GM23338 (cell line): ENCODE measurements around the gene HVCN1. TPM values are rescaled to one million over a fixed set of nuclear protein-coding genes. Genes with fewer than 3 reads are reported as not detected.

Experiments
- ATAC-seq: fragments of 200-7000 bp; cut with Tn5 transposase; 3 replicates; pipeline ENCODE4 v1.9.1; 2020
- DNase-seq: peaks from one replicate; pipeline ENCODE4 v3.0.0-alpha.2; 2015; ENCODE audit warnings: low spot score
- H2AFZ ChIP-seq: fragments of 200-600 bp; sonication (generic); 2 replicates; pipeline ENCODE4 v1.8.0; 2016; ENCODE audit warnings: antibody characterized with exemption, mild to moderate bottlenecking, moderate library complexity
- H3F3A ChIP-seq: fragments of 200-600 bp; sonication (generic); replicated peaks from 2 replicates; pipeline ENCODE4 v1.8.0; 2017; ENCODE audit warnings: antibody characterized with exemption, mixed run types, low read depth
- H3K27ac ChIP-seq: fragments of 200-600 bp; sonication (generic); 2 replicates; pipeline ENCODE4 v1.6.1; 2016; ENCODE audit warnings: low read depth
- H3K27me3 ChIP-seq: fragments of 200-600 bp; sonication (generic); 2 replicates; pipeline ENCODE4 v1.8.0; 2016; ENCODE audit warnings: mild to moderate bottlenecking, mixed run types, moderate library complexity; ENCODE audit not compliant: insufficient read depth
- H3K36me3 ChIP-seq: fragments of 200-600 bp; sonication (generic); 2 replicates; pipeline ENCODE4 v1.8.0; 2016; ENCODE audit warnings: mild to moderate bottlenecking; ENCODE audit not compliant: insufficient read depth
- H3K4me1 ChIP-seq: fragments of 200-600 bp; sonication (generic); 2 replicates; pipeline ENCODE4 v1.8.0; 2016; ENCODE audit warnings: mild to moderate bottlenecking, moderate library complexity; ENCODE audit not compliant: insufficient read depth
- H3K4me2 ChIP-seq: fragments of 200-600 bp; sonication (generic); 2 replicates; pipeline ENCODE4 v1.7.1; 2017; ENCODE audit warnings: mixed run types
- H3K4me3 ChIP-seq: fragments of 200-600 bp; sonication (generic); 2 replicates; pipeline ENCODE4 v1.6.1; 2016; ENCODE audit warnings: mixed run types
- H3K79me2 ChIP-seq: fragments of 200-600 bp; sonication (generic); replicated peaks from 2 replicates; pipeline ENCODE4 v1.8.0; 2017; ENCODE audit warnings: mild to moderate bottlenecking; ENCODE audit not compliant: insufficient read depth
- H3K9me2 ChIP-seq: fragments of 200-600 bp; sonication (generic); 2 replicates; pipeline ENCODE4 v1.8.0; 2017; ENCODE audit not compliant: insufficient read depth
- H4K20me1 ChIP-seq: fragments of 200-600 bp; sonication (generic); replicated peaks from 2 replicates; pipeline ENCODE4 v1.8.0; 2017; ENCODE audit warnings: mild to moderate bottlenecking; ENCODE audit not compliant: insufficient read depth
- H3K27ac Mint-ChIP-seq: 2 replicates; pipeline ENCODE4 v1.8.0; 2020; ENCODE audit warnings: inconsistent platforms, mild to moderate bottlenecking, moderate library complexity, mixed read lengths
- H3K27me3 Mint-ChIP-seq: 3 replicates; pipeline ENCODE4 v1.8.0; 2022; ENCODE audit warnings: low read depth, mild to moderate bottlenecking, moderate library complexity, mixed read lengths, inconsistent platforms; ENCODE audit not compliant: insufficient read depth, poor library complexity
- H3K36me3 Mint-ChIP-seq: 3 replicates; pipeline ENCODE4 v1.8.0; 2021; ENCODE audit warnings: low read depth, mild to moderate bottlenecking, inconsistent platforms, moderate library complexity, mixed read lengths
- H3K4me1 Mint-ChIP-seq: 3 replicates; pipeline ENCODE4 v1.8.0; 2020; ENCODE audit warnings: mild to moderate bottlenecking, inconsistent platforms, mixed read lengths
- H3K4me3 Mint-ChIP-seq: 3 replicates; pipeline ENCODE4 v1.8.0; 2021; ENCODE audit warnings: moderate library complexity, mild to moderate bottlenecking, inconsistent platforms, mixed read lengths
- H3K9me3 Mint-ChIP-seq: 3 replicates; pipeline ENCODE4 v1.8.0; 2020; ENCODE audit warnings: moderate library complexity, mild to moderate bottlenecking, inconsistent platforms, mixed read lengths
- CREB1 ChIP-seq: fragments of 250-450 bp; sonication (Bioruptor Pico); IDR thresholded peaks from 2 replicates; pipeline ENCODE4 v1.5.0; 2020; ENCODE audit warnings: low read depth, mild to moderate bottlenecking, moderate library complexity
- EZH2 ChIP-seq: fragments of 200-600 bp; sonication (generic); IDR thresholded peaks from one replicate; pipeline ENCODE4 v1.8.0; 2017; ENCODE audit warnings: antibody characterized with exemption, mild to moderate bottlenecking, low read depth; ENCODE audit not compliant: unreplicated experiment
- EZH2phosphoT487 ChIP-seq: fragments of 200-600 bp; sonication (generic); IDR thresholded peaks from one replicate; pipeline ENCODE4 v1.8.1; 2018; ENCODE audit warnings: antibody characterized with exemption; ENCODE audit not compliant: unreplicated experiment
- JUNB ChIP-seq: IDR thresholded peaks from one replicate; pipeline ENCODE4 v1.6.1; 2016; ENCODE audit warnings: antibody characterized with exemption; ENCODE audit not compliant: unreplicated experiment
- NANOG ChIP-seq: IDR thresholded peaks from 2 replicates; pipeline ENCODE4 v1.6.1; 2016; ENCODE audit warnings: antibody characterized with exemption, borderline replicate concordance
- POLR2AphosphoS5 ChIP-seq: IDR thresholded peaks from 2 replicates; pipeline ENCODE4 v1.6.1; 2016; ENCODE audit warnings: antibody characterized with exemption, low read depth
- STAT1 ChIP-seq: IDR thresholded peaks from one replicate; pipeline ENCODE4 v1.6.1; 2016; ENCODE audit warnings: antibody characterized with exemption; ENCODE audit not compliant: unreplicated experiment
- ZNF114 ChIP-seq: fragments of 250-450 bp; sonication (Bioruptor Pico); IDR thresholded peaks from 2 replicates; pipeline ENCODE4 v1.5.0; 2020; ENCODE audit warnings: mild to moderate bottlenecking, moderate library complexity
- ZNF331 ChIP-seq: fragments of 250-450 bp; sonication (Bioruptor Pico); IDR thresholded peaks from 2 replicates; pipeline ENCODE4 v1.5.0; 2020; ENCODE audit warnings: low read depth, mild to moderate bottlenecking, moderate library complexity
- polyA plus RNA-seq: library from polyadenylated mRNA; unstranded; fragments of >200 nt; fragmentation: Nextera tagmentation; extraction: Ambion mirVana; gene quantifications from 2 replicates; pipeline ENCODE4 v1.2.1, GENCODE V29; 2016
- total RNA-seq: library from RNA; depleted of rRNA; stranded (reverse); fragments of >200 nt; shearing (Covaris generic); gene quantifications from 2 replicates; pipeline ENCODE4 v1.2.3, GENCODE V29; 2014
- TF ChIP-seq, protein P1 (sequence below): fragments of 250-450 bp; sonication (Bioruptor Pico); IDR thresholded peaks from 2 replicates; pipeline ENCODE4 v1.5.0; 2020; ENCODE audit warnings: mild to moderate bottlenecking, moderate library complexity
- TF ChIP-seq, protein P2 (sequence below): IDR thresholded peaks from 2 replicates; pipeline ENCODE4 v1.6.1; 2016; ENCODE audit warnings: antibody characterized with exemption
- TF ChIP-seq, protein P3 (sequence below): IDR thresholded peaks from one replicate; pipeline ENCODE4 v1.6.1; 2018; ENCODE audit warnings: antibody characterized with exemption; ENCODE audit not compliant: unreplicated experiment
- TF ChIP-seq, protein P4 (sequence below), 2 experiments: fragments of 200-600 bp in 1 of 2; sonication (generic) in 1 of 2; conservative IDR thresholded peaks; 2 replicates each; pipeline versions ENCODE4 v1.5.1 to v1.6.1; 2016 to 2017; ENCODE audit warnings: antibody characterized with exemption in 2 of 2, low read depth in 2 of 2, mild to moderate bottlenecking in 2 of 2, moderate library complexity in 1 of 2

Gene HVCN1
- total and polyA plus RNA-seq, 2 experiments from 2014 or later: 10.4 to 10.7 TPM

DNA sequence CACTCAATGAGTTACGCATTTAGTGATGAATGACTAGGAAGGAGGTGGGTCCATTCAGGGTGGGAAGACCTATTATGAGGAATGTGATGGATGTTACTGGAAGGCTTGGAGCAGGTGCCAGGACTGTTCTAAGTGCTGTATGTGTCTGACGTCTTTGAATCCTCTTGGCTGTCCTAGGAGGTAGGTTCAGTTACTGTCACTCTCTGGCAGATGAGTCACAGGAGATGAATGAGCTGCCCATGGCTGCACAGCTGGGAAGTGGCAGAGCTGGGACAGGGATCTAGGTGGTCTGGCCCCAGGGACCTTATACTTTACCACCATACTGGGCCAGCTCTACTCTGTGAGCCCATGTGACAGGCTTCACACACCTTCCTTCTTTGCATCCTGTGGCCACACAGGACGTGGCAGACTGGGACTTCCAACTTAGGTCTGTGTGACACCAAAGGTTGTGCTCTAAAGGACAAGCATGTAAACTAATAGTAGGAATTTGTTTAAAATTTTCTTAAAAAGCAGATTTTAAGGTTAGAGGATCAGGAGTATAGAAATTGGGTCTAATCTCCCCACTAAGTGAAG lies 51.0 kb downstream of the HVCN1 start:
- Mint-ChIP-seq H3K36me3 (no peaks in the 10 kb centered on the region), H3K4me1 (peaks cover 8% of the 10 kb centered on the region), H3K4me3 (no peak overlapping the region), H3K27ac (no peak overlapping the region), H3K9me3 (no peaks in the 10 kb centered on the region), H3K27me3 (peaks cover 6% of the 10 kb centered on the region)
- H3K9me2 ChIP-seq: no peaks in the 10 kb centered on the region
- TF ChIP-seq, protein P1, sequence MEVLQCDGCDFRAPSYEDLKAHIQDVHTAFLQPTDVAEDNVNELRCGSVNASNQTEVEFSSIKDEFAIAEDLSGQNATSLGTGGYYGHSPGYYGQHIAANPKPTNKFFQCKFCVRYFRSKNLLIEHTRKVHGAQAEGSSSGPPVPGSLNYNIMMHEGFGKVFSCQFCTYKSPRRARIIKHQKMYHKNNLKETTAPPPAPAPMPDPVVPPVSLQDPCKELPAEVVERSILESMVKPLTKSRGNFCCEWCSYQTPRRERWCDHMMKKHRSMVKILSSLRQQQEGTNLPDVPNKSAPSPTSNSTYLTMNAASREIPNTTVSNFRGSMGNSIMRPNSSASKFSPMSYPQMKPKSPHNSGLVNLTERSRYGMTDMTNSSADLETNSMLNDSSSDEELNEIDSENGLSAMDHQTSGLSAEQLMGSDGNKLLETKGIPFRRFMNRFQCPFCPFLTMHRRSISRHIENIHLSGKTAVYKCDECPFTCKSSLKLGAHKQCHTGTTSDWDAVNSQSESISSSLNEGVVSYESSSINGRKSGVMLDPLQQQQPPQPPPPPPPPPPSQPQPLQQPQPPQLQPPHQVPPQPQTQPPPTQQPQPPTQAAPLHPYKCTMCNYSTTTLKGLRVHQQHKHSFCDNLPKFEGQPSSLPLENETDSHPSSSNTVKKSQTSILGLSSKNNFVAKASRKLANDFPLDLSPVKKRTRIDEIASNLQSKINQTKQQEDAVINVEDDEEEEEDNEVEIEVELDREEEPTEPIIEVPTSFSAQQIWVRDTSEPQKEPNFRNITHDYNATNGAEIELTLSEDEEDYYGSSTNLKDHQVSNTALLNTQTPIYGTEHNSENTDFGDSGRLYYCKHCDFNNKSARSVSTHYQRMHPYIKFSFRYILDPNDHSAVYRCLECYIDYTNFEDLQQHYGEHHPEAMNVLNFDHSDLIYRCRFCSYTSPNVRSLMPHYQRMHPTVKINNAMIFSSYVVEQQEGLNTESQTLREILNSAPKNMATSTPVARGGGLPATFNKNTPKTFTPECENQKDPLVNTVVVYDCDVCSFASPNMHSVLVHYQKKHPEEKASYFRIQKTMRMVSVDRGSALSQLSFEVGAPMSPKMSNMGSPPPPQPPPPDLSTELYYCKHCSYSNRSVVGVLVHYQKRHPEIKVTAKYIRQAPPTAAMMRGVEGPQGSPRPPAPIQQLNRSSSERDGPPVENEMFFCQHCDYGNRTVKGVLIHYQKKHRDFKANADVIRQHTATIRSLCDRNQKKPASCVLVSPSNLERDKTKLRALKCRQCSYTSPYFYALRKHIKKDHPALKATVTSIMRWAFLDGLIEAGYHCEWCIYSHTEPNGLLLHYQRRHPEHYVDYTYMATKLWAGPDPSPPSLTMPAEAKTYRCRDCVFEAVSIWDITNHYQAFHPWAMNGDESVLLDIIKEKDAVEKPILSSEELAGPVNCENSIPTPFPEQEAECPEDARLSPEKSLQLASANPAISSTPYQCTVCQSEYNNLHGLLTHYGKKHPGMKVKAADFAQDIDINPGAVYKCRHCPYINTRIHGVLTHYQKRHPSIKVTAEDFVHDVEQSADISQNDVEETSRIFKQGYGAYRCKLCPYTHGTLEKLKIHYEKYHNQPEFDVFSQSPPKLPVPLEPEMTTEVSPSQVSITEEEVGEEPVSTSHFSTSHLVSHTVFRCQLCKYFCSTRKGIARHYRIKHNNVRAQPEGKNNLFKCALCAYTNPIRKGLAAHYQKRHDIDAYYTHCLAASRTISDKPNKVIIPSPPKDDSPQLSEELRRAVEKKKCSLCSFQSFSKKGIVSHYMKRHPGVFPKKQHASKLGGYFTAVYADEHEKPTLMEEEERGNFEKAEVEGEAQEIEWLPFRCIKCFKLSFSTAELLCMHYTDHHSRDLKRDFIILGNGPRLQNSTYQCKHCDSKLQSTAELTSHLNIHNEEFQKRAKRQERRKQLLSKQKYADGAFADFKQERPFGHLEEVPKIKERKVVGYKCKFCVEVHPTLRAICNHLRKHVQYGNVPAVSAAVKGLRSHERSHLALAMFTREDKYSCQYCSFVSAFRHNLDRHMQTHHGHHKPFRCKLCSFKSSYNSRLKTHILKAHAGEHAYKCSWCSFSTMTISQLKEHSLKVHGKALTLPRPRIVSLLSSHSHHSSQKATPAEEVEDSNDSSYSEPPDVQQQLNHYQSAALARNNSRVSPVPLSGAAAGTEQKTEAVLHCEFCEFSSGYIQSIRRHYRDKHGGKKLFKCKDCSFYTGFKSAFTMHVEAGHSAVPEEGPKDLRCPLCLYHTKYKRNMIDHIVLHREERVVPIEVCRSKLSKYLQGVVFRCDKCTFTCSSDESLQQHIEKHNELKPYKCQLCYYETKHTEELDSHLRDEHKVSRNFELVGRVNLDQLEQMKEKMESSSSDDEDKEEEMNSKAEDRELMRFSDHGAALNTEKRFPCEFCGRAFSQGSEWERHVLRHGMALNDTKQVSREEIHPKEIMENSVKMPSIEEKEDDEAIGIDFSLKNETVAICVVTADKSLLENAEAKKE (CRISPR knock-in tag): no peak
- TF ChIP-seq ZNF114 (CRISPR knock-in tag) (no peak), ZNF331 (CRISPR knock-in tag) (no peak), EZH2phosphoT487 (no peak), NANOG (no peak), JUNB (no peak), CREB1 (CRISPR knock-in tag) (no peak), STAT1 (no peak), POLR2AphosphoS5 (no peak), EZH2 (no peak)
- TF ChIP-seq, protein P2, sequence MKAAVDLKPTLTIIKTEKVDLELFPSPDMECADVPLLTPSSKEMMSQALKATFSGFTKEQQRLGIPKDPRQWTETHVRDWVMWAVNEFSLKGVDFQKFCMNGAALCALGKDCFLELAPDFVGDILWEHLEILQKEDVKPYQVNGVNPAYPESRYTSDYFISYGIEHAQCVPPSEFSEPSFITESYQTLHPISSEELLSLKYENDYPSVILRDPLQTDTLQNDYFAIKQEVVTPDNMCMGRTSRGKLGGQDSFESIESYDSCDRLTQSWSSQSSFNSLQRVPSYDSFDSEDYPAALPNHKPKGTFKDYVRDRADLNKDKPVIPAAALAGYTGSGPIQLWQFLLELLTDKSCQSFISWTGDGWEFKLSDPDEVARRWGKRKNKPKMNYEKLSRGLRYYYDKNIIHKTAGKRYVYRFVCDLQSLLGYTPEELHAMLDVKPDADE: no peak
- TF ChIP-seq, protein P3, sequence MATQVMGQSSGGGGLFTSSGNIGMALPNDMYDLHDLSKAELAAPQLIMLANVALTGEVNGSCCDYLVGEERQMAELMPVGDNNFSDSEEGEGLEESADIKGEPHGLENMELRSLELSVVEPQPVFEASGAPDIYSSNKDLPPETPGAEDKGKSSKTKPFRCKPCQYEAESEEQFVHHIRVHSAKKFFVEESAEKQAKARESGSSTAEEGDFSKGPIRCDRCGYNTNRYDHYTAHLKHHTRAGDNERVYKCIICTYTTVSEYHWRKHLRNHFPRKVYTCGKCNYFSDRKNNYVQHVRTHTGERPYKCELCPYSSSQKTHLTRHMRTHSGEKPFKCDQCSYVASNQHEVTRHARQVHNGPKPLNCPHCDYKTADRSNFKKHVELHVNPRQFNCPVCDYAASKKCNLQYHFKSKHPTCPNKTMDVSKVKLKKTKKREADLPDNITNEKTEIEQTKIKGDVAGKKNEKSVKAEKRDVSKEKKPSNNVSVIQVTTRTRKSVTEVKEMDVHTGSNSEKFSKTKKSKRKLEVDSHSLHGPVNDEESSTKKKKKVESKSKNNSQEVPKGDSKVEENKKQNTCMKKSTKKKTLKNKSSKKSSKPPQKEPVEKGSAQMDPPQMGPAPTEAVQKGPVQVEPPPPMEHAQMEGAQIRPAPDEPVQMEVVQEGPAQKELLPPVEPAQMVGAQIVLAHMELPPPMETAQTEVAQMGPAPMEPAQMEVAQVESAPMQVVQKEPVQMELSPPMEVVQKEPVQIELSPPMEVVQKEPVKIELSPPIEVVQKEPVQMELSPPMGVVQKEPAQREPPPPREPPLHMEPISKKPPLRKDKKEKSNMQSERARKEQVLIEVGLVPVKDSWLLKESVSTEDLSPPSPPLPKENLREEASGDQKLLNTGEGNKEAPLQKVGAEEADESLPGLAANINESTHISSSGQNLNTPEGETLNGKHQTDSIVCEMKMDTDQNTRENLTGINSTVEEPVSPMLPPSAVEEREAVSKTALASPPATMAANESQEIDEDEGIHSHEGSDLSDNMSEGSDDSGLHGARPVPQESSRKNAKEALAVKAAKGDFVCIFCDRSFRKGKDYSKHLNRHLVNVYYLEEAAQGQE: no peak
- TF ChIP-seq, protein P4, sequence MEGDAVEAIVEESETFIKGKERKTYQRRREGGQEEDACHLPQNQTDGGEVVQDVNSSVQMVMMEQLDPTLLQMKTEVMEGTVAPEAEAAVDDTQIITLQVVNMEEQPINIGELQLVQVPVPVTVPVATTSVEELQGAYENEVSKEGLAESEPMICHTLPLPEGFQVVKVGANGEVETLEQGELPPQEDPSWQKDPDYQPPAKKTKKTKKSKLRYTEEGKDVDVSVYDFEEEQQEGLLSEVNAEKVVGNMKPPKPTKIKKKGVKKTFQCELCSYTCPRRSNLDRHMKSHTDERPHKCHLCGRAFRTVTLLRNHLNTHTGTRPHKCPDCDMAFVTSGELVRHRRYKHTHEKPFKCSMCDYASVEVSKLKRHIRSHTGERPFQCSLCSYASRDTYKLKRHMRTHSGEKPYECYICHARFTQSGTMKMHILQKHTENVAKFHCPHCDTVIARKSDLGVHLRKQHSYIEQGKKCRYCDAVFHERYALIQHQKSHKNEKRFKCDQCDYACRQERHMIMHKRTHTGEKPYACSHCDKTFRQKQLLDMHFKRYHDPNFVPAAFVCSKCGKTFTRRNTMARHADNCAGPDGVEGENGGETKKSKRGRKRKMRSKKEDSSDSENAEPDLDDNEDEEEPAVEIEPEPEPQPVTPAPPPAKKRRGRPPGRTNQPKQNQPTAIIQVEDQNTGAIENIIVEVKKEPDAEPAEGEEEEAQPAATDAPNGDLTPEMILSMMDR (conservative IDR thresholded peaks at IDR 0.05; ENCODE audit: low read depth in 2 of 2): no peak
- no peak overlapping the region for H3K4me3 ChIP-seq
- H3F3A ChIP-seq: no peaks in the 10 kb centered on the region
- H3K4me1 ChIP-seq: no peaks in the 10 kb centered on the region
- H3K27me3 ChIP-seq: no peaks in the 10 kb centered on the region
- H3K4me2 ChIP-seq: no peak overlapping the region
- ATAC-seq: no peak
- H4K20me1 ChIP-seq: no peaks in the 10 kb centered on the region
- DNase-seq: no peak
- H3K27ac ChIP-seq: no peak overlapping the region
- no peaks in the 10 kb centered on the region for H3K79me2 ChIP-seq
- no peak overlapping the region for H2AFZ ChIP-seq
- H3K36me3 ChIP-seq: no peaks in the 10 kb centered on the region
